ENCODE results near the gene RBBP8NL. TPM values are rescaled to one million over a fixed set of nuclear protein-coding genes. Genes with fewer than 3 reads are reported as not detected.

Gene RBBP8NL
- total and polyA plus RNA-seq, 9 of the 15 experiments (the other 6 are each of a cell fraction or from before 2014, with no cell fraction given), result not detected

- TF ChIP-seq GTF2B (IDR thresholded peaks at IDR 0.05; ENCODE audit: extremely low read depth, insufficient read length) (no peak), ZBTB43 (CRISPR knock-in tag; IDR thresholded peaks at IDR 0.05) (no peak), ZNF311 (CRISPR knock-in tag; IDR thresholded peaks at IDR 0.05) (no peak), FIP1L1 (IDR thresholded peaks at IDR 0.05; ENCODE audit: low read depth, low read length, poor library complexity, severe bottlenecking) (peak; percentile 68), ARID2 (IDR thresholded peaks at IDR 0.05) (no peak), GTF2F1 (IDR thresholded peaks at IDR 0.05; ENCODE audit: low read depth, low read length) (no peak), ZMIZ1 (IDR thresholded peaks at IDR 0.05; ENCODE audit: low read depth in 2 of 2, low read length in 2 of 2) (no peak), ZBTB40 (IDR thresholded peaks at IDR 0.05) (peak; percentile 73), ZBTB40 (CRISPR knock-in tag; IDR thresholded peaks at IDR 0.05) (no peak), TBP (optimal IDR thresholded peaks at IDR 0.05; ENCODE audit: low read depth, low read length) (peak; percentile 60), ZNF165 (CRISPR knock-in tag; IDR thresholded peaks at IDR 0.05; ENCODE audit: borderline replicate concordance) (no peak), ZNF583 (CRISPR knock-in tag; IDR thresholded peaks at IDR 0.05) (0 out of 2 replicates have a peak, but pooled peaks have one; percentile 9), SREBF1 (IDR thresholded peaks at IDR 0.05; ENCODE audit: borderline replicate concordance, low read depth, low read length) (no peak)
These were observed 19.9 kb downstream of the RBBP8NL start, which contains the start of gene CABLES2 (continued) for GRCh38 chr20:62407221-62407992.

All from K562 (cell line).